Measurements from ENCODE around the gene DNAH1. TPM values are rescaled to one million over a fixed set of nuclear protein-coding genes. Genes with fewer than 3 reads are reported as not detected.

Gene DNAH1
- polyA plus RNA-seq, 1 donor (not counting 4 experiments of a cell fraction or from before 2014, with no cell fraction given): 0.33 TPM

GRCh38 chr3:52439426-52440248 is 123.5 kb downstream of the DNAH1 start:
- dilution Hi-C loops (cut with MboI; ENCODE audit: extremely low pct_ligation_motif_present, low sequenced_read_pairs): no loop called here
- H3K9me3 ChIP-seq (ENCODE audit: control insufficient read depth, low read depth, low read length): no peaks in the 10 kb centered on the region
- no peaks in the 10 kb centered on the region for H3K36me3 ChIP-seq (ENCODE audit: control insufficient read depth in 2 of 2, extremely low read depth in 1 of 2, insufficient read depth in 2 of 2, low read length in 2 of 2)
- TF ChIP-seq EZH2 (IDR thresholded peaks at IDR 0.05; ENCODE audit: low read length): no peak
- no peak for TF ChIP-seq CTCF (optimal IDR thresholded peaks at IDR 0.05 in 1 of 3, IDR thresholded peaks at IDR 0.05 in 1 of 3, conservative IDR thresholded peaks at IDR 0.05 in 1 of 3; ENCODE audit: extremely low read depth in 1 of 3, insufficient read depth in 2 of 3, low read length in 3 of 3)
- no peak overlapping the region for H2AFZ ChIP-seq (ENCODE audit: control insufficient read depth, low read length)
- FAIRE-seq: no peak
- peaks cover 10% of the 10 kb centered on the region for H3K4me1 ChIP-seq (ENCODE audit: control insufficient read depth, extremely low read depth, insufficient read depth, low read length)
- no peak overlapping the region for H3K9ac ChIP-seq (ENCODE audit: control insufficient read depth, extremely low read depth, insufficient read depth, low read length)
- DNase-seq (ENCODE audit: low read depth, low spot score): no peak
- no peaks in the 10 kb centered on the region for H3K27me3 ChIP-seq (ENCODE audit: control insufficient read depth, extremely low read depth, insufficient read depth, low read length)
- no peak overlapping the region for H3K4me3 ChIP-seq (ENCODE audit: control insufficient read depth in 2 of 3, extremely low read depth in 1 of 3, insufficient read depth in 2 of 3, low read depth in 1 of 3, low read length in 3 of 3)
- H4K20me1 ChIP-seq (ENCODE audit: control insufficient read depth, extremely low read depth, insufficient read depth, low read length): no peaks in the 10 kb centered on the region
- no peak overlapping the region for H3K4me2 ChIP-seq (ENCODE audit: control insufficient read depth, extremely low read depth, insufficient read depth, low read depth, low read length)
- H3K27ac ChIP-seq (ENCODE audit: control insufficient read depth, insufficient read depth, low read length): no peak overlapping the region
- H3K79me2 ChIP-seq (ENCODE audit: control insufficient read depth, insufficient read depth, low read length): no peaks in the 10 kb centered on the region
- H3K9me1 ChIP-seq (ENCODE audit: control insufficient read depth, extremely low read depth, insufficient read depth, low read length): no peaks in the 10 kb centered on the region

- no peaks in the 10 kb centered on the region for H3K9me3 ChIP-seq (ENCODE audit: control insufficient read depth, low read depth, low read length)
- no peak overlapping the region for H3K9ac ChIP-seq (ENCODE audit: control insufficient read depth, extremely low read depth, insufficient read depth, low read length)
- dilution Hi-C loops (cut with MboI; ENCODE audit: extremely low pct_ligation_motif_present, low sequenced_read_pairs): no loop called here
- FAIRE-seq: no peak
- no peaks in the 10 kb centered on the region for H3K9me1 ChIP-seq (ENCODE audit: control insufficient read depth, extremely low read depth, insufficient read depth, low read length)
- peaks cover 10% of the 10 kb centered on the region for H3K4me1 ChIP-seq (ENCODE audit: control insufficient read depth, extremely low read depth, insufficient read depth, low read length)
- H3K36me3 ChIP-seq (ENCODE audit: control insufficient read depth in 2 of 2, extremely low read depth in 1 of 2, insufficient read depth in 2 of 2, low read length in 2 of 2): no peaks in the 10 kb centered on the region
- no peak for DNase-seq (ENCODE audit: low read depth, low spot score)
- H3K79me2 ChIP-seq (ENCODE audit: control insufficient read depth, insufficient read depth, low read length): no peaks in the 10 kb centered on the region
- H3K27ac ChIP-seq (ENCODE audit: control insufficient read depth, insufficient read depth, low read length): no peak overlapping the region
- no peaks in the 10 kb centered on the region for H3K27me3 ChIP-seq (ENCODE audit: control insufficient read depth, extremely low read depth, insufficient read depth, low read length)
- TF ChIP-seq CTCF (optimal IDR thresholded peaks at IDR 0.05 in 1 of 3, IDR thresholded peaks at IDR 0.05 in 1 of 3, conservative IDR thresholded peaks at IDR 0.05 in 1 of 3; ENCODE audit: extremely low read depth in 1 of 3, insufficient read depth in 2 of 3, low read length in 3 of 3) (no peak), EZH2 (IDR thresholded peaks at IDR 0.05; ENCODE audit: low read length) (no peak)
- no peak overlapping the region for H3K4me3 ChIP-seq (ENCODE audit: control insufficient read depth in 2 of 3, extremely low read depth in 1 of 3, insufficient read depth in 2 of 3, low read depth in 1 of 3, low read length in 3 of 3)
- no peak overlapping the region for H2AFZ ChIP-seq (ENCODE audit: control insufficient read depth, low read length)
- no peaks in the 10 kb centered on the region for H4K20me1 ChIP-seq (ENCODE audit: control insufficient read depth, extremely low read depth, insufficient read depth, low read length)
- no peak overlapping the region for H3K4me2 ChIP-seq (ENCODE audit: control insufficient read depth, extremely low read depth, insufficient read depth, low read depth, low read length)
These were observed 124.1 kb downstream of the DNAH1 start for GRCh38 chr3:52440249-52440551.

Measured in keratinocyte (primary cell).